ENCODE data around the gene CDK7.

CDK7 gene

DNA sequence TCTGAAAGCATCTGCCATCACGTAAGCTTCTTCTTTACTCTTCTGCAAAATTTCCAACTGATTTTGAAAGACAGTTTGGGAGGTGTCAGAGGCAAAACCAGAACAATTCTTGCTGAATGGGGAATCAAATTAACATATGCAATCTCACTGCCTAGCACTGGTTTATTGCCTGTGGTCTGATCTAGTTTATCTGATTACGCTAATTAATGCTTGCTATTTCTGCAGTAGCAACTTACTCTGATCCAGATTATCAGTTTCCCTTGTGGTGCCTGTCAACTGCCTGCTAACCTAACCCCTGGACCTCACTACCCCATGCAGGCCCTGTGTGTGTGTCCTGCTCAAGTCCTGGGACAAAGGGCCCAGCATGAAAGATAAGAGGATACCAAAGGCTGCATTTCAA lies 57.6 kb downstream of the CDK7 start:
- TF ChIP-seq Cebpa-rat (IDR thresholded peaks at IDR 0.05), result no peak
- no peak overlapping the region for H3K4me3 ChIP-seq
- no peaks in the 10 kb centered on the region for H3K27me3 ChIP-seq
- no peaks in the 10 kb centered on the region for H4K20me1 ChIP-seq
- peaks cover 0 to 32% (median 7%) of the 10 kb centered on the region in 11 experiments; a peak in 9 of 22 replicates for H3K36me3 ChIP-seq
- H3K4me2 ChIP-seq, result no peak overlapping the region
- no peak overlapping the region for H3K27ac ChIP-seq
- H3K9ac ChIP-seq, result no peak overlapping the region
- peaks cover 0 to 8% (median 0%) of the 10 kb centered on the region in 10 experiments; a peak in 1 of 20 replicates for H3K4me1 ChIP-seq
- H3K9me3 ChIP-seq (replicated peaks in 1 of 11), result no peaks in the 10 kb centered on the region

DNA sequence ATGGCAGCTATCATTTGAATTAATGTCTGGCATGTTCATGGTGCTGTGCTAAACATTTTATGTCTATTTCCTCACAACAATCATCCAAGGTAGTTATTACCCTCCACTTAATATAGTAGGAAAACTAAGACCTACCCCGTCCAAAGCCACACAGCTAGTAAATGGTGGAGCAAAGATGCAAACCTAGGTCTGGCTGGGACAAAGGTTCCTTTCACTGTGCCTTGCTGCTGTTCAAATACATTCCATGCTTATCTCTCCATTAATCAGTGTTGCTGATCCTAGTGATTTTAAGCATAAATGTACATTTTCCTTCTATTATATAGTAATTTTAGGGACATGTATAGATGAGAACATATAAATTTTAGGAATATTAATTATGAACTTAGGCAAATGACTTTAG lies 59.2 kb downstream of the CDK7 start:
- Histone ChIP-seq H3K4me3 (no peak overlapping the region), H3K4me1 (peaks cover 0 to 8% (median 0%) of the 10 kb centered on the region in 10 experiments; a peak in 1 of 20 replicates), H3K9ac (no peak overlapping the region), H3K27ac (no peak overlapping the region), H3K27me3 (no peaks in the 10 kb centered on the region), H3K9me3 (replicated peaks in 1 of 11) (no peaks in the 10 kb centered on the region), H4K20me1 (no peaks in the 10 kb centered on the region), H3K4me2 (no peak overlapping the region), H3K36me3 (peaks cover 0 to 26% (median 6%) of the 10 kb centered on the region in 11 experiments; a peak in 10 of 22 replicates)
- TF ChIP-seq Cebpa-rat (IDR thresholded peaks at IDR 0.05), result no peak

DNA sequence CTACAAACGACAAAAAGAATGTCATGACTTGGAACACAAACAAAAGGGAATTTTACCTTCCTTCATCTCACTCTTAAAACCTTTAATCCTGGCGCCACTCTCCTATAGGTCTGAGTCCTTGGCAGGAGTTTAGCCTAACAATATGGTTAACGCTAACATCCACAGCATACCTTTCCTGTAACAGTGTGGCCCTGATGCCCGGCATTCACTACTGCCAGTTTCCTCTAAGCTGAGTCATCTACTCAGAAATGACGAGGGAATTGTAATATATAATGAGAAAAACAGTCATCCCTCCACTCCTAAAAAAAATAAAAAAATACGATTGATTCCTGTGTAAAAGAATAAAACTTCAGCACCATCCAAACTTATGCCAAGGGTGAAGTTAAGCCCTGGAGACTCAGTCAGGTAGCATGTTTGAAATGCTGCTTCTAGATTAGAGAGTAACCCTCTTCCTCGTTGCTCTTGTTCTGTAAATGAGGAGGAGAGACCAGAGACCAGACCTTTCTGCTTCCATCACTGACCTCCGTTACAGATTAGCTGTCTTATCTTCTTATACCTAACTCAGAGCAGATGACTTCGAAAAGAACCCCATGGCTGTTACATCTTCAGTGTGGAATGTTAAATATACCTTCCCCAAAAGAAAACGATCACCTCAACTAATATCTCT lies 60.5 kb downstream of the CDK7 start:
- no peaks in the 10 kb centered on the region for H4K20me1 ChIP-seq
- H3K27ac ChIP-seq, result no peak overlapping the region
- H3K9ac ChIP-seq, result no peak overlapping the region
- H3K4me2 ChIP-seq, result no peak overlapping the region
- peaks cover 0 to 36% (median 8%) of the 10 kb centered on the region in 11 experiments; a peak in 15 of 22 replicates for H3K36me3 ChIP-seq
- H3K27me3 ChIP-seq, result no peaks in the 10 kb centered on the region
- H3K4me3 ChIP-seq, result no peak overlapping the region
- no peaks in the 10 kb centered on the region for H3K9me3 ChIP-seq (replicated peaks in 1 of 11)
- no peak for TF ChIP-seq Cebpa-rat (IDR thresholded peaks at IDR 0.05)
- peaks cover 0 to 8% (median 0%) of the 10 kb centered on the region in 10 experiments; a peak in 1 of 20 replicates for H3K4me1 ChIP-seq

DNA sequence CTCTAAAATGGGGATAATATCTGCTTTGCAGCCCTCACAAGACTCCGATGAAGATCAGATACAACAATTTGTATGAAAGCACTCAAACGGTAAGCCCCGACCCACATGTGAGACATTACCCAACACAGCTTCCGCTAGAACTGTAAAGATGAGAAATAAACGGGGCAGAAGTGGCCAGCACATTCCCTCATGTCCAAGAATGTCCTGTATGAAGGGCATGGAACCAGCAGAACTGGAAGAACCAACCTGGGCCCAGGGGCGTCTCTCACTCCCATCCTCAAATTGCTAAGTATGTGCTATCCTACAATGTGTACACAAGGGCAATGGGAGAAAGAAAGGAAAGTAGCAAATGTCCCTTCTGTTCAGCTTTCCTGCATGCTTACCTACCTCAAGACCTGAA lies 64.9 kb downstream of the CDK7 start:
- Histone ChIP-seq H3K4me1 (peaks cover 0 to 8% (median 0%) of the 10 kb centered on the region in 10 experiments; a peak in 1 of 20 replicates), H3K27ac (no peak overlapping the region), H3K27me3 (no peaks in the 10 kb centered on the region), H3K9me3 (replicated peaks in 1 of 11) (no peaks in the 10 kb centered on the region), H4K20me1 (no peaks in the 10 kb centered on the region), H3K9ac (no peak overlapping the region), H3K4me3 (no peak overlapping the region), H3K36me3 (peaks cover 0 to 27% (median 8%) of the 10 kb centered on the region in 11 experiments; a peak in 16 of 22 replicates), H3K4me2 (no peak overlapping the region)
- TF ChIP-seq Cebpa-rat (IDR thresholded peaks at IDR 0.05), result no peak

DNA sequence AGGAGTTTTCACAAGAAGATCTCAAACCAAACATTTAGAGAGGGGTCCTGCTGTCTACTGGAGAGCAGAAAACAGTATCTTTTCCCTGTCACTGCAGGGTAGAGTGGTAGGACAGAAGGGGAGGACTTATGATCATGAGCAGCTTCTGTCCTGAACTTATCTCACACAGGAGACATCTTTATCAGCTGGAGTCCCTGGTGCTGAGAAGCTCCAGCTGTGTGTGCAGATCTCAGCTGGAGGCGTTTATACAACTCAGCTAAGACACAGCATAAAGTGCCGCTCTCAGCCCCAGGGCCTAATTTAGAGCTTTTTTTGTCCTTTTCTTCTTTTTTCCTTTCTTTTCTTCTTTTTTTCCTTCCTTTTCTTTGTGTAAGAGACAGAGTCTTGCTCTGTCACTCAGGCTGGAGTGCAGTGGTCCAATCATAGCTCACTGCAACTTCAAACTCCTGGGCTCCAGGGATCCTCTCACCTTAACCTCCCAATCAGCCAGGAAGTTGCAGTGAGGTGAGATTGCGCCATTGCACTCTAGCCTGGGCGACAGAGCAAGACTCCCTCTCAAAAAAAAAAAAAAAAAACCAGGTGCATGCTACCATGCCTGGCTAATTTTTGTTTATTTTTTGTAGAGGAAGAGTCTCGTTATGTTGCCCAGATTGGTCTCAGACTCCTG lies 66.0 kb downstream of the CDK7 start:
- no peak overlapping the region for H3K4me2 ChIP-seq

DNA sequence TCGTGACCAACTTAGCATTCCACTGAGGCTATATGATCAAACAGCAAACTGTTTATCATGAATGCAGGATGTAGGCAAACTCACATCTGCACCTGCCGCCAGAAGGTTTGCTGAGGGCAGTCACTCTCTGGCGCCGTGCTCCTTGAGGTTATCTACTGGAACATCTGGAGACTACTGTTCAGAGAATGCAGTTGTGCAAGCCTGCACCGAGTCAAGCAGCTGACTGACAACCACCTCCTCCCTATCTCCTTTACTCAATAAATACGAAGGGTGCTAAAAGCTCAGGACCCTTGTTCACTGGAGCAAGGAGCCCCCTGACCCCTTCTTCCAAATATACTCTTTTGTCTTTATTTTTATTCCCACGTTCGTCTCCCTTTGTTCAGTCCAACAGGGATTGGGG lies 70.8 kb downstream of the CDK7 start:
- Histone ChIP-seq H3K27ac (no peak overlapping the region), H3K27me3 (no peaks in the 10 kb centered on the region), H3K4me2 (no peak overlapping the region), H3K36me3 (peaks cover 23 to 62% (median 48%) of the 10 kb centered on the region in 11 experiments), H3K9ac (no peak overlapping the region), H4K20me1 (no peaks in the 10 kb centered on the region), H3K4me3 (no peak overlapping the region), H3K4me1 (no peaks in the 10 kb centered on the region), H3K9me3 (replicated peaks in 1 of 11) (peaks cover 16 to 27% (median 21%) of the 10 kb centered on the region in 11 experiments)
- TF ChIP-seq Cebpa-rat (IDR thresholded peaks at IDR 0.05), result no peak

More for the DNA sequence above, 66.0 kb downstream of the CDK7 start:
- no peak for TF ChIP-seq Cebpa-rat (IDR thresholded peaks at IDR 0.05)
- Histone ChIP-seq H3K4me3 (no peak overlapping the region), H4K20me1 (no peaks in the 10 kb centered on the region), H3K27me3 (no peaks in the 10 kb centered on the region), H3K27ac (no peak overlapping the region), H3K9ac (no peak overlapping the region), H3K36me3 (peaks cover 0 to 34% (median 14%) of the 10 kb centered on the region in 11 experiments; a peak in 17 of 22 replicates), H3K9me3 (replicated peaks in 1 of 11) (peaks cover 0 to 6% (median 0%) of the 10 kb centered on the region in 11 experiments; a peak in 3 of 22 replicates), H3K4me1 (peaks cover 0 to 4% (median 0%) of the 10 kb centered on the region in 10 experiments; a peak in 1 of 20 replicates)

DNA sequence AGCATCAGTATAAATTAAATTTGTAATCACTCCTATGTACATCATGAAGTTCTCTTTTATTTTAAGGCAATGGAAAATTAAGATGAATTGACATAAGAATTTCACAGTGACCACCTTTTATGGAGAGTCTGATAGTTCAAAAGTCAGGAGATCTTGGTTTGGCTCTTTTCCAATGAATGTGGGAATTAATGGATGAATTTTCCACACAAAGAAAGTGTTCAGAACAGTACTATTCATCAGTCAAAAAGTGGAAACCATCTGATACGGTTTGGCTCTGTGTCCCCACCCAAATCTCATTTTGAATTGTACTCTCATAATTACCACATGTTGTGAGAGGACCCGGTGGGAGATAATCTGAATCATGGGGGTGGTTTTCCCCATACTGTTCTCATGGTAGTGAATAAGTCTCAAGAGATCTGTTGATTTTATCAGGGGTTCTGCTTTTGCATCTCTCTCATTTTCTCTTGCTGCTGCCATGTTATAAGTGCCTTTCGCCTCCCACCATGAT lies 73.4 kb downstream of the CDK7 start:
- Histone ChIP-seq H3K4me1 (peaks cover 0 to 12% (median 4%) of the 10 kb centered on the region in 10 experiments; a peak in 9 of 20 replicates), H3K9me3 (replicated peaks in 1 of 11) (peaks cover 18 to 34% (median 24%) of the 10 kb centered on the region in 11 experiments), H3K9ac (no peak overlapping the region), H3K4me3 (no peak overlapping the region), H3K4me2 (no peak overlapping the region), H4K20me1 (no peaks in the 10 kb centered on the region), H3K27ac (no peak overlapping the region), H3K27me3 (no peaks in the 10 kb centered on the region), H3K36me3 (peaks cover 39 to 76% (median 65%) of the 10 kb centered on the region in 11 experiments)
- no peak for TF ChIP-seq Cebpa-rat (IDR thresholded peaks at IDR 0.05)

DNA sequence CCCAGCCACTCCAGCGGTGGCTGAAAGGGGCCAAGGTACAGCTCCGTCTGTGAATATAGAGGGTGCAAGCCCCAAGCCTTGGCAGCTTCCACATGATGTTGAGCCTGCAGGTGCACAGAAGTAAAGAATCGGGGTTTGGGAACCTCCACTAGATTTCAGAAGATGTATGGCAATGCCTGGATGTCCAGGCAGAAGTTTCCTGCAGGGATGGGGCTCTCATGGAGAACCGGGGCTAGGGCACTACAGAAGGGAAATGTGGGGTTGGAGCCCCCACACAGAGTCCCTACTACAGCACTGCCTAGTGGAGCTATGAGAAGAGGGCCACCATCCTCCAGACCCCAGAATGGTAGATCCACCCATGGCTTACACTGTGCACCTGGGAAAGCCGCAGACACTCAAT lies 74.7 kb downstream of the CDK7 start:
- peaks cover 0 to 15% (median 5%) of the 10 kb centered on the region in 10 experiments; a peak in 9 of 20 replicates for H3K4me1 ChIP-seq
- H3K36me3 ChIP-seq, result peaks cover 47 to 85% (median 72%) of the 10 kb centered on the region in 11 experiments
- peak overlapping the region in 1 of 10 experiments; percentile 12; a peak in 2 of 20 replicates for H3K4me3 ChIP-seq

More for the DNA sequence above, 74.7 kb downstream of the CDK7 start:
- no peaks in the 10 kb centered on the region for H3K27me3 ChIP-seq
- H4K20me1 ChIP-seq, result no peaks in the 10 kb centered on the region
- no peak overlapping the region for H3K4me2 ChIP-seq
- peaks cover 18 to 34% (median 24%) of the 10 kb centered on the region in 11 experiments for H3K9me3 ChIP-seq (replicated peaks in 1 of 11)
- H3K9ac ChIP-seq, result no peak overlapping the region
- no peak for TF ChIP-seq Cebpa-rat (IDR thresholded peaks at IDR 0.05)
- H3K27ac ChIP-seq, result no peak overlapping the region

Measured in BLaER1 treated with 17β-estradiol and CSF1 and Interleukin-3, amounts not matched to agents 10 nM and 100 nM (cell line).